Endothelial cell of umbilical vein (primary cell): ENCODE data around the gene NDUFA11. TPM values are rescaled to one million over a fixed set of nuclear protein-coding genes. Genes with fewer than 3 reads are reported as not detected.

Experiments used
- BruUV-seq: library from RNA; stranded (reverse); fragments of 400-500 nt; replicated peaks from 2 replicates; lab custom pipeline; 2021; lab: Mats Ljungman, UMichigan
- CTCF ChIA-PET: fragments of 300-600, 350-600 bp; sonication (Branson Sonifier 250); formaldehyde crosslinking; loops from one replicate; lab custom pipeline; 2021; ENCODE audit warnings: antibody characterized with exemption, inconsistent platforms; lab: Charles Lee
- POLR2A ChIA-PET: fragments of 300-600, 350-600 bp; sonication (Branson Sonifier 250); formaldehyde crosslinking; loops from one replicate; lab custom pipeline; 2021; ENCODE audit warnings: antibody characterized with exemption, inconsistent platforms; lab: Charles Lee
- DNase-seq: peaks from one replicate; pipeline ENCODE4 v3.0.0-alpha.2; 2011; ENCODE audit warnings: low read depth, low spot score
- FAIRE-seq: peaks from 2 replicates; lab custom pipeline; 2011; peaks lifted over from hg19 to GRCh38; lab: Jason Lieb, UNC
- H2AFZ ChIP-seq: 2 replicates; pipeline ENCODE4 v1.6.0; 2012; ENCODE audit warnings: low read depth, low read length, control low read depth, inconsistent platforms
- H3K27ac ChIP-seq: 2 replicates; pipeline ENCODE4 v1.5.1; 2011; ENCODE audit warnings: low read depth, mild to moderate bottlenecking, control low read depth, low read length, moderate library complexity; ENCODE audit not compliant: insufficient read depth
- H3K27me3 ChIP-seq, 2 experiments: 2 replicates each; pipeline versions ENCODE4 v1.6.0 to v1.6.1; 2011; ENCODE audit warnings: low read length in 2 of 2, mixed read lengths in 1 of 2; ENCODE audit not compliant: control insufficient read depth in 2 of 2, insufficient read depth in 2 of 2
- H3K36me3 ChIP-seq, 2 experiments: 2 replicates in 1 of 2; 3 replicates in 1 of 2; pipeline ENCODE4 v1.5.1; 2011; ENCODE audit warnings: low read length in 2 of 2, mild to moderate bottlenecking in 1 of 2, moderate library complexity in 1 of 2; ENCODE audit not compliant: control insufficient read depth in 2 of 2, insufficient read depth in 2 of 2; ENCODE audit errors: extremely low read depth in 1 of 2
- H3K4me1 ChIP-seq: 3 replicates; pipeline ENCODE4 v1.5.1; 2011; ENCODE audit warnings: mild to moderate bottlenecking, low read length; ENCODE audit not compliant: control insufficient read depth, insufficient read depth; ENCODE audit errors: extremely low read depth
- H3K4me2 ChIP-seq: 2 replicates; pipeline ENCODE4 v1.6.1; 2011; ENCODE audit warnings: low read length, control low read depth, mixed read lengths; ENCODE audit not compliant: insufficient read depth
- H3K4me3 ChIP-seq, 3 experiments: fragments of 200-600 bp in 1 of 3; sonication (generic), shearing (Covaris generic) in 1 of 3; replicated peaks in 1 of 3; 2 replicates each; pipeline ENCODE4 v1.5.1; 2011 to 2016; ENCODE audit warnings: control low read depth in 3 of 3, low read length in 3 of 3, mild to moderate bottlenecking in 2 of 3, inconsistent platforms in 1 of 3, low read depth in 1 of 3, moderate library complexity in 1 of 3; ENCODE audit not compliant: insufficient read depth in 1 of 3
- H3K79me2 ChIP-seq: 2 replicates; pipeline ENCODE4 v1.6.0; 2012; ENCODE audit warnings: low read length, inconsistent platforms; ENCODE audit not compliant: control insufficient read depth, insufficient read depth
- H3K9ac ChIP-seq: replicated peaks from 2 replicates; pipeline ENCODE3; 2011; ENCODE audit warnings: low read length, control low read depth; ENCODE audit not compliant: insufficient read depth; ENCODE audit errors: extremely low read depth
- H3K9me1 ChIP-seq: replicated peaks from 3 replicates; pipeline ENCODE4 v1.6.0; 2011; ENCODE audit warnings: mild to moderate bottlenecking, low read length; ENCODE audit not compliant: control insufficient read depth, insufficient read depth; ENCODE audit errors: extremely low read depth
- H3K9me3 ChIP-seq: replicated peaks from 2 replicates; pipeline ENCODE4 v1.5.1; 2012; ENCODE audit warnings: low read length, inconsistent platforms; ENCODE audit not compliant: control insufficient read depth, insufficient read depth
- H4K20me1 ChIP-seq: replicated peaks from 2 replicates; pipeline ENCODE3; 2011; ENCODE audit warnings: mild to moderate bottlenecking, low read length; ENCODE audit not compliant: control insufficient read depth, insufficient read depth; ENCODE audit errors: extremely low read depth
- EZH2 ChIP-seq: IDR thresholded peaks from 2 replicates; pipeline ENCODE4 v1.6.1; 2012; ENCODE audit warnings: borderline replicate concordance, low read depth, mild to moderate bottlenecking, moderate library complexity, low read length, inconsistent platforms; ENCODE audit not compliant: severe bottlenecking
- JUN ChIP-seq: IDR thresholded peaks from 2 replicates; pipeline ENCODE4 v1.6.1; 2011; ENCODE audit warnings: borderline replicate concordance, low read depth; ENCODE audit not compliant: insufficient read length, insufficient read depth
- POLR2A ChIP-seq: IDR thresholded peaks from 2 replicates; pipeline ENCODE4 v1.6.1; 2012; ENCODE audit warnings: low read depth, mild to moderate bottlenecking, control low read depth, low read length
- POLR2AphosphoS5 ChIP-seq: IDR thresholded peaks from 2 replicates; pipeline ENCODE4 v1.6.1; 2012; ENCODE audit warnings: low read depth, mild to moderate bottlenecking, control low read depth, low read length, moderate library complexity; ENCODE audit not compliant: insufficient read depth
- dilution Hi-C: fragments of 300-500 bp; cut with MboI; formaldehyde crosslinking; loops from one replicate; pipeline ENCODE4 v1.15.0; 2019; ENCODE audit warnings: low sequenced_read_pairs; ENCODE audit not compliant: extremely low pct_ligation_motif_present
- intact Hi-C: fragments of 100-400 bp; cut with micrococcal nuclease; formaldehyde crosslinking; loops from one replicate; pipeline ENCODE4 v1.10.0; 2022
- polyA plus RNA-seq, 4 experiments: library from polyadenylated mRNA; depleted of rRNA in 3 of 4; stranded (reverse) in 3 of 4; unstranded in 1 of 4; fragments of >200 nt; gene quantifications; 2 replicates each; pipeline versions ENCODE4 v1.2.1 to v1.2.3, GENCODE V29; 2011 to 2012; ENCODE audit warnings: missing spikeins in 1 of 4
- total RNA-seq: library from RNA; stranded (reverse); gene quantifications from 2 replicates; pipeline ENCODE4 v1.2.3, GENCODE V29; 2021

NDUFA11 gene
- total and polyA plus RNA-seq, 2 donors (not counting 3 experiments of a cell fraction or from before 2014, with no cell fraction given) = 281 to 876 TPM

DNA sequence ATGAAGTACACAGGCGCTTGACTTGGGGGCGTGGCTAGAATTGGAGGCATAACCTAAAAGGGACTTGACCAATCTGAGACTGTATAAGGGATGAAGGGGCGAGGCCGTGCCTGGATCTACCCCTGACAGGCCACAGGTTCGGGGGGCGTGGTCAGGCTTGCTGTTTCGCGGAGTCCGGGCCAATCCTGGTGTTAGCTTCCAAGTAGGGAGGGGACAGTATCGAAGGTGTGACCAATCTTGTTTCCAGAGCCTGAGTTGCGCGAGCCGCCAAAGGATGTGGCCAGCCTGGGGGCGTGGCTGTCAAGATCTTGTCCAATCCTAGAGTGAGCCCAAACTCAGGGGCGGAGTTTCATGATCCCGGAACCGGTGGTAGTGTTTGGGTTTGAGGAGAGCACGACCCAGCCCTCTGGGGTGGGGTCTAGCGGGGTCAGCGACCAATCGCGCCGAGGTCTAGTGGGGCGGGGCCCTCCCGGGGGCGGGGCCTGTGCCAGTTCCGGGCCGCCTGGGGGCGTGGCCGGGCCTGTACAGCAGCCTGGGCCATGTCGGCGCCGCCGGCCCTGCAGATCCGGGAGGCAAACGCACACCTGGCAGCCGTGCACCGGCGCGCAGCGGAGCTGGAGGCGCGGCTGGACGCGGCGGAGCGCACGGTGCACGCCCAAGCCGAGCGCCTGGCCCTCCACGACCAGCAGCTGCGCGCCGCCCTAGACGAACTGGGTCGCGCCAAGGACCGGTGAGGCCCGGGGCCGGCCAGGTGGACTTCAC lies 943 bp upstream of the NDUFA11 start, which contains the start of gene VMAC:
VMAC (plus strand) TSS at position 521 of the 762 bp plus-strand sequence; CDS start at position 540, 19 bp downstream.
- Histone ChIP-seq H3K9ac (peak within 1 kb of the TSS; percentile 99), H4K20me1 (no peaks in the 10 kb centered on the region), H3K27me3 (no peaks in the 10 kb centered on the region), H3K79me2 (peaks cover 32% of the 10 kb centered on the region), H2AFZ (peak within 1 kb of the TSS; percentile 69), H3K27ac (peak within 1 kb of the TSS; percentile 90), H3K9me1 (no peaks in the 10 kb centered on the region), H3K9me3 (no peaks in the 10 kb centered on the region), H3K4me2 (peak within 1 kb of the TSS; percentile 87), H3K4me1 (peaks cover 8% of the 10 kb centered on the region), H3K4me3 (peak within 1 kb of the TSS; percentile 45 to 89 (median 86)), H3K36me3 (peaks cover 0 to 5% of the 10 kb centered on the region in 2 experiments)
- dilution Hi-C loops (no loop called here), intact Hi-C loops (loop anchor here (1.0 to 10.0 kb wide), 7 partner anchors 58 to 210 kb away; partner anchors contain the start of genes CATSPERD, DUS3L, LONP1 and RANBP3)
- peak; percentile 100 for FAIRE-seq
- peak; percentile 100 for DNase-seq
- no TSS peak for BruUV-seq
- ChIA-PET CTCF (interaction anchor here (0.6 to 3.5 kb wide), 5 partner anchors 30 to 184 kb away, joined by 3 to 37 read pairs (median 7); partner anchors contain the start of genes CATSPERD and LONP1), POLR2A (interaction anchor here (0.5 to 3.0 kb wide), 7 partner anchors 31 to 595 kb away, joined by 3 to 14 read pairs (median 3); partner anchors contain the start of genes RPL36, SAFB and SAFB2)
- TF ChIP-seq EZH2 = no peak
- no peak for TF ChIP-seq JUN
- TF ChIP-seq POLR2AphosphoS5 = peak; percentile 71
- TF ChIP-seq POLR2A = peak; percentile 56
